Testis (tissue), 2 donors: ENCODE results near the gene HEXD.

ENCODE experiments used
- POLR2A ChIP-seq: fragments of 450-650 bp; IDR thresholded peaks from one replicate; pipeline ENCODE4 v1.6.1; 2017; ENCODE audit warnings: antibody characterized with exemption, mild to moderate bottlenecking, moderate library complexity
- TF ChIP-seq, protein P1 (sequence below), 3 experiments: fragments of 450-650 bp in 2 of 3; fragments of 200-600 bp in 1 of 3; sonication (generic) in 1 of 3; IDR thresholded peaks; one replicate each; pipeline ENCODE4 v1.5.1; 2016 to 2019; ENCODE audit warnings: antibody characterized with exemption in 3 of 3, mild to moderate bottlenecking in 2 of 3, moderate library complexity in 1 of 3

- TF ChIP-seq, protein P1, sequence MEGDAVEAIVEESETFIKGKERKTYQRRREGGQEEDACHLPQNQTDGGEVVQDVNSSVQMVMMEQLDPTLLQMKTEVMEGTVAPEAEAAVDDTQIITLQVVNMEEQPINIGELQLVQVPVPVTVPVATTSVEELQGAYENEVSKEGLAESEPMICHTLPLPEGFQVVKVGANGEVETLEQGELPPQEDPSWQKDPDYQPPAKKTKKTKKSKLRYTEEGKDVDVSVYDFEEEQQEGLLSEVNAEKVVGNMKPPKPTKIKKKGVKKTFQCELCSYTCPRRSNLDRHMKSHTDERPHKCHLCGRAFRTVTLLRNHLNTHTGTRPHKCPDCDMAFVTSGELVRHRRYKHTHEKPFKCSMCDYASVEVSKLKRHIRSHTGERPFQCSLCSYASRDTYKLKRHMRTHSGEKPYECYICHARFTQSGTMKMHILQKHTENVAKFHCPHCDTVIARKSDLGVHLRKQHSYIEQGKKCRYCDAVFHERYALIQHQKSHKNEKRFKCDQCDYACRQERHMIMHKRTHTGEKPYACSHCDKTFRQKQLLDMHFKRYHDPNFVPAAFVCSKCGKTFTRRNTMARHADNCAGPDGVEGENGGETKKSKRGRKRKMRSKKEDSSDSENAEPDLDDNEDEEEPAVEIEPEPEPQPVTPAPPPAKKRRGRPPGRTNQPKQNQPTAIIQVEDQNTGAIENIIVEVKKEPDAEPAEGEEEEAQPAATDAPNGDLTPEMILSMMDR (IDR thresholded peaks at IDR 0.05) = no peak
- no peak for TF ChIP-seq POLR2A
These were observed 39.7 kb downstream of the HEXD start for GRCh38 chr17:82457929-82458178.
